ENCODE results near the gene QPRT. TPM values are rescaled to one million over a fixed set of nuclear protein-coding genes. Genes with fewer than 3 reads are reported as not detected.

Gene QPRT
- total RNA-seq, 4 donors from 2014 or later = 16.7 to 54.3 (median 23.1) TPM

DNA sequence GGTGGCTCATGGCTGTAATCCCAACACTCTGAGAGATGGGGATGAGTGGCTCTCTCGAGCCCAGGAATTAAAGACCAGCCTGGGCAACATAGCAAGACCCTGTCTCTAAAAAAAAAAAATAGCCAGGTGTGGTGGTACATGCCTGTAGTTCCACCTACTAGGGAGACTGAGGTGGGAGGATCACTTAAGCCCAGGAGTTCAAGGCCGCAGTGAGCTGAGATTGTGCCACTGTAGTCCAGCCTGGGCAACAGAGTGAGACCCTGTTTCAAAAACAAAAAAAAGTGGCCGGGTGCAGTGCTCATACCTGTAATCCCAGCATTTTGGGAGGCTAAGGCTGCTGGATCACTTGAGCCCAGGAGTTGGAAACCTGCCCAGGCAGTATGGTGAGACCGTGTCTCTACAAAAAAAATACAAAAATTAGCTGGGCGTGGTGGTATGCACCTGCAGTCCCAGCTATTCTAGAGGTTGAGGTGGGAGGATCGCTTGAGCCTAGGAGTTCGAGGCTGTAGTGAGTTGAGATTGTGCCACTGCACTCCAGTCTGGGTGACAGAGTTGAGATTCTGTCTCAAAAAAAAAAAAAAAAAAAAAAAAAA lies 63.8 kb downstream of the QPRT start:
- no peaks in the 10 kb centered on the region for H3K9me3 ChIP-seq
- intact Hi-C loops (cut with DNase I; ENCODE audit: low total_unique reads) = no loop called here
- no peaks in the 10 kb centered on the region for H3K4me1 ChIP-seq
- H3K27me3 ChIP-seq = no peaks in the 10 kb centered on the region
- TF ChIP-seq POLR2A (IDR thresholded peaks at IDR 0.05) = no peak
- TF ChIP-seq, protein P1, sequence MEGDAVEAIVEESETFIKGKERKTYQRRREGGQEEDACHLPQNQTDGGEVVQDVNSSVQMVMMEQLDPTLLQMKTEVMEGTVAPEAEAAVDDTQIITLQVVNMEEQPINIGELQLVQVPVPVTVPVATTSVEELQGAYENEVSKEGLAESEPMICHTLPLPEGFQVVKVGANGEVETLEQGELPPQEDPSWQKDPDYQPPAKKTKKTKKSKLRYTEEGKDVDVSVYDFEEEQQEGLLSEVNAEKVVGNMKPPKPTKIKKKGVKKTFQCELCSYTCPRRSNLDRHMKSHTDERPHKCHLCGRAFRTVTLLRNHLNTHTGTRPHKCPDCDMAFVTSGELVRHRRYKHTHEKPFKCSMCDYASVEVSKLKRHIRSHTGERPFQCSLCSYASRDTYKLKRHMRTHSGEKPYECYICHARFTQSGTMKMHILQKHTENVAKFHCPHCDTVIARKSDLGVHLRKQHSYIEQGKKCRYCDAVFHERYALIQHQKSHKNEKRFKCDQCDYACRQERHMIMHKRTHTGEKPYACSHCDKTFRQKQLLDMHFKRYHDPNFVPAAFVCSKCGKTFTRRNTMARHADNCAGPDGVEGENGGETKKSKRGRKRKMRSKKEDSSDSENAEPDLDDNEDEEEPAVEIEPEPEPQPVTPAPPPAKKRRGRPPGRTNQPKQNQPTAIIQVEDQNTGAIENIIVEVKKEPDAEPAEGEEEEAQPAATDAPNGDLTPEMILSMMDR (IDR thresholded peaks at IDR 0.05) = no peak
- no peak overlapping the region for H3K4me3 ChIP-seq
- DNase-seq = no peak
- H3K27ac ChIP-seq = no peak overlapping the region
- H3K36me3 ChIP-seq = no peaks in the 10 kb centered on the region

GRCh38 chr16:29743475-29743826 lies 64.5 kb downstream of the QPRT start:
- intact Hi-C loops (cut with DNase I; ENCODE audit: low total_unique reads) = no loop called here
- TF ChIP-seq, protein P1 (IDR thresholded peaks at IDR 0.05) = no peak
- no peak for TF ChIP-seq POLR2A (IDR thresholded peaks at IDR 0.05)
- no peak overlapping the region for H3K4me3 ChIP-seq

DNA sequence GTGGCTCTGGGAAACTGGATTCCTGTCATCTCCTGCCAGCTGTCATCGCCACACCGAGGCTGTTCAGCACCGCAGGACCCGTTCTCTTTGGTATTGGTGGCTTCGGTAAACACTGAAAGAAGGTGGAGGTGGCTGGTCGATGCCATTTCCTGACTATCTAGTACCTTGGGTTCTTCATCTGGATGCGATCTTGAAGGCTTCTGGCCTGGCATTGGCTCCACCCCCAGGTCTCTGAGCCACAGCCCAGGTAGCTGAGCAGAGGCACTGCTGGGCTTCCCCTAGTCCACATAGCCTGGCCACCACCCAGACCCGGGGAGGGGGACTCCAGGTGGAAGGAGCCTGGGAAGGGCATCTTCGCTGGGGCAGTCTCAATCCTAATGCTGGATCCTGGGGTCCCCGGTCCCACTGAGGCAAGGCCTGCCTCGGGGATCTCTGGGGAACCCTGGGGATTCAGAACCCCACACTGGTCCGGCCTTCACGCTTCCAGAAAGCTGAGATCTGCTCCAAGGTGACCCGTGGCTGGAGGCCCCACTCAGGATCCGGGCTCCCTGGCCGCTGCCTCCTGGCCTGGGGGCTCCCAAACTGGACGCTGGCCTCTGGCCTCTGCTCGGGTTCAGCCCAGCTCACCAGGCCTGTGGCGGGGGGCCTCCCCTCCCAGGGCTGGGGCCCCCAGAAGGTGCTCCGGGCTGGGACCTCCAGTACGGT lies 65.0 kb downstream of the QPRT start:
- no peak overlapping the region for H3K4me3 ChIP-seq
- DNase-seq = no peak
- no peaks in the 10 kb centered on the region for H3K9me3 ChIP-seq
- H3K4me1 ChIP-seq = no peaks in the 10 kb centered on the region
- H3K27me3 ChIP-seq = no peaks in the 10 kb centered on the region
- TF ChIP-seq, protein P1 (IDR thresholded peaks at IDR 0.05) = no peak
- TF ChIP-seq POLR2A (IDR thresholded peaks at IDR 0.05) = no peak
- no peak overlapping the region for H3K27ac ChIP-seq
- H3K36me3 ChIP-seq = no peaks in the 10 kb centered on the region
- intact Hi-C loops (cut with DNase I; ENCODE audit: low total_unique reads) = no loop called here

More at GRCh38 chr16:29743475-29743826, 64.5 kb downstream of the QPRT start:
- no peaks in the 10 kb centered on the region for H3K9me3 ChIP-seq
- H3K36me3 ChIP-seq = no peaks in the 10 kb centered on the region
- no peak for DNase-seq
- H3K4me1 ChIP-seq = no peaks in the 10 kb centered on the region
- no peaks in the 10 kb centered on the region for H3K27me3 ChIP-seq
- no peak overlapping the region for H3K27ac ChIP-seq

DNA sequence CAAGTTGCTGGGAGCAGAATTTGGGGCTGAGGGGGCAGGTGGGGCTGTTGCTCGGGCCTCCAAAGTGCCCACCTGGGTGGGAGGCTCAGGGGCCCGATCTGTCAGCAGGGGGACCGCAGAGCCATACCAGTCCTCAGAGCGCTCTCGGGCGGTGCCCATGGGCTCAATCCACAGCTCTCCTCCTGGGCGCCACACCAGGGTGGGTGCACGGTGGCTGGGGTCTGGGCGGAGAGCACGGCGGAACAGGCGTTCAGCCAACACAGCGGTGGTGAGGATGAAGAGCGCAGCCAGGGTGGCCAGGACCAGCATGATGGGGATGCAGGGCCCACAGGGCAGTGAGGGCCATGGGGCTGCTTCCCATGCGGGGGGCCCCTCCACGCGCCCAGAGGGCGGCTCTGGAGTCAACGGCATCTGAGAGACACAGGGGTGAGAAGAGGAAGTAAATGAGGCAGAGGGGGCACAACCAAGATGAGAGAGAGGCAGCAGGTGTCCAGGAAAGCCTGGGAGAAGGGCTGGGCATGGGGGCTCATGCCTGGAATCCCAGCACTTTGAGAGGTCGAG lies 65.6 kb downstream of the QPRT start:
- no peak for DNase-seq
- H3K27ac ChIP-seq = no peak overlapping the region
- no peaks in the 10 kb centered on the region for H3K27me3 ChIP-seq
- H3K36me3 ChIP-seq = no peaks in the 10 kb centered on the region
- H3K4me3 ChIP-seq = no peak overlapping the region
- no peak for TF ChIP-seq POLR2A (IDR thresholded peaks at IDR 0.05)
- TF ChIP-seq, protein P1 (IDR thresholded peaks at IDR 0.05) = no peak
- no peaks in the 10 kb centered on the region for H3K4me1 ChIP-seq
- no peaks in the 10 kb centered on the region for H3K9me3 ChIP-seq
- intact Hi-C loops (cut with DNase I; ENCODE audit: low total_unique reads) = no loop called here

GRCh38 chr16:29745121-29745852 lies 66.3 kb downstream of the QPRT start:
- no peak for DNase-seq
- TF ChIP-seq POLR2A (IDR thresholded peaks at IDR 0.05) = no peak
- TF ChIP-seq, protein P1 (IDR thresholded peaks at IDR 0.05) = no peak
- no peaks in the 10 kb centered on the region for H3K4me1 ChIP-seq
- no peaks in the 10 kb centered on the region for H3K36me3 ChIP-seq
- H3K9me3 ChIP-seq = no peaks in the 10 kb centered on the region
- intact Hi-C loops (cut with DNase I; ENCODE audit: low total_unique reads) = no loop called here
- H3K27ac ChIP-seq = no peak overlapping the region
- no peak overlapping the region for H3K4me3 ChIP-seq
- H3K27me3 ChIP-seq = no peaks in the 10 kb centered on the region

Data from uterus (tissue), 4 donors.